HG03135 (cell line): ENCODE measurements around the gene EIF3J.
"Not testable (repeated sequence)": the region's sequence is repeated elsewhere in the genome, so short reads cannot be mapped to it uniquely, and the experiment has no call there.

ENCODE experiments used
- ATAC-seq: cut with Tn5 transposase; IDR thresholded peaks from one replicate; pipeline ENCODE4 v1.9.1; 2021; ENCODE audit warnings: mild to moderate bottlenecking, moderate library complexity; ENCODE audit not compliant: unreplicated experiment

EIF3J gene

GRCh38 chr15:44536962-44537734 is at the start of gene EIF3J:
EIF3J (plus strand) TSS chr15:44537147; CDS start chr15:44537195, 48 bp downstream.
- ATAC-seq = peak; percentile 87

GRCh38 chr15:44489464-44489863 is 47.5 kb upstream of the EIF3J start:
- no peak for ATAC-seq

- no peak for ATAC-seq
These were observed 46.3 kb upstream of the EIF3J start for GRCh38 chr15:44490622-44491021.

GRCh38 chr15:44492040-44492439 is 44.9 kb upstream of the EIF3J start:
- ATAC-seq = no peak

- no peak for ATAC-seq
These were observed 44.3 kb upstream of the EIF3J start for GRCh38 chr15:44492672-44493071.

- no peak for ATAC-seq
These were observed 41.4 kb upstream of the EIF3J start for GRCh38 chr15:44495562-44495961.

- ATAC-seq = no peak
These were observed 36.4 kb upstream of the EIF3J start for GRCh38 chr15:44500555-44500954.

GRCh38 chr15:44501768-44502366 is 35.1 kb upstream of the EIF3J start:
- no peak for ATAC-seq

- no peak for ATAC-seq
These were observed 20.5 kb upstream of the EIF3J start for GRCh38 chr15:44516436-44516835.

GRCh38 chr15:44519537-44519936 is 17.4 kb upstream of the EIF3J start:
- no peak for ATAC-seq

GRCh38 chr15:44525018-44525417 is 11.9 kb upstream of the EIF3J start:
- no peak for ATAC-seq

GRCh38 chr15:44527241-44527640 is 9.7 kb upstream of the EIF3J start:
- ATAC-seq = no peak

- no peak for ATAC-seq
These were observed 6.9 kb upstream of the EIF3J start for GRCh38 chr15:44529864-44530604.

- no peak for ATAC-seq
These were observed 6.3 kb upstream of the EIF3J start for GRCh38 chr15:44530653-44531052.

GRCh38 chr15:44532275-44532674 is 4.7 kb upstream of the EIF3J start:
- not testable (repeated sequence) for ATAC-seq

GRCh38 chr15:44532689-44533088 is 4.3 kb upstream of the EIF3J start:
- ATAC-seq = no peak

- ATAC-seq = no peak
These were observed 1.9 kb upstream of the EIF3J start for GRCh38 chr15:44535092-44535491.

- ATAC-seq = no peak
These were observed 1.2 kb upstream of the EIF3J start for GRCh38 chr15:44535523-44536301.

- peak; percentile 60 for ATAC-seq
These were observed 515 bp upstream of the EIF3J start for GRCh38 chr15:44536302-44536961.

- ATAC-seq = no peak
These were observed 841 bp downstream of the EIF3J start for GRCh38 chr15:44537735-44538240.
